ENCODE data around the gene NEK9. TPM values are rescaled to one million over a fixed set of nuclear protein-coding genes. Genes with fewer than 3 reads are reported as not detected.
A peak's percentile ranks its signal among the peaks of the same experiment; 100 is the strongest.

Gene NEK9
- total RNA-seq, 1 donor from 2014 or later = 78.1 TPM

DNA sequence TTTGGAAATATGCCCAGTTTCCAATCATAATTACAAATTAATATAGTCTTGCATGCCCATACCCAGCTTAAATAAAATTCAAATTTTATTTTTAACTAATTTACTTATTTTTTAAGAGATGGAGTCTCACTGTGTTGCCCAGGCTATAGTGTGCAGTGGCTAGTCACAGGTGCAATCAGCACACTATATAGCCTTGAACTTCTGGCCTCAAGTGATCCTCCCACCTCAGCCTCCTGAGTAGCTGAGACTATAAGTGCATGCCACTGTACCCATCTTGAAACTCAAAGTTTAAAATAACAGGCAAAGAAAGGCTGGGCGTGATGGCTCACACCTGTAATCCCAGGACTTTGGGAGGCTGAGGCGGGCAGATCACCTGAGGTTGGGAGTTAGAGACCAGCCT is 85.9 kb downstream of the NEK9 start:
- no peaks in the 10 kb centered on the region for H3K9me3 ChIP-seq
- H3K4me3 ChIP-seq = no peak overlapping the region
- H3K27me3 ChIP-seq = no peaks in the 10 kb centered on the region
- no peak for DNase-seq
- peaks cover 23% of the 10 kb centered on the region for H3K36me3 ChIP-seq
- ATAC-seq = no peak
- H3K4me1 ChIP-seq = peaks cover 21% of the 10 kb centered on the region
- TF ChIP-seq, protein P1, sequence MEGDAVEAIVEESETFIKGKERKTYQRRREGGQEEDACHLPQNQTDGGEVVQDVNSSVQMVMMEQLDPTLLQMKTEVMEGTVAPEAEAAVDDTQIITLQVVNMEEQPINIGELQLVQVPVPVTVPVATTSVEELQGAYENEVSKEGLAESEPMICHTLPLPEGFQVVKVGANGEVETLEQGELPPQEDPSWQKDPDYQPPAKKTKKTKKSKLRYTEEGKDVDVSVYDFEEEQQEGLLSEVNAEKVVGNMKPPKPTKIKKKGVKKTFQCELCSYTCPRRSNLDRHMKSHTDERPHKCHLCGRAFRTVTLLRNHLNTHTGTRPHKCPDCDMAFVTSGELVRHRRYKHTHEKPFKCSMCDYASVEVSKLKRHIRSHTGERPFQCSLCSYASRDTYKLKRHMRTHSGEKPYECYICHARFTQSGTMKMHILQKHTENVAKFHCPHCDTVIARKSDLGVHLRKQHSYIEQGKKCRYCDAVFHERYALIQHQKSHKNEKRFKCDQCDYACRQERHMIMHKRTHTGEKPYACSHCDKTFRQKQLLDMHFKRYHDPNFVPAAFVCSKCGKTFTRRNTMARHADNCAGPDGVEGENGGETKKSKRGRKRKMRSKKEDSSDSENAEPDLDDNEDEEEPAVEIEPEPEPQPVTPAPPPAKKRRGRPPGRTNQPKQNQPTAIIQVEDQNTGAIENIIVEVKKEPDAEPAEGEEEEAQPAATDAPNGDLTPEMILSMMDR (IDR thresholded peaks at IDR 0.05) = no peak
- H3K27ac ChIP-seq = peak overlapping the region; percentile 38
- intact Hi-C loops (cut with DNase I) = no loop called here

DNA sequence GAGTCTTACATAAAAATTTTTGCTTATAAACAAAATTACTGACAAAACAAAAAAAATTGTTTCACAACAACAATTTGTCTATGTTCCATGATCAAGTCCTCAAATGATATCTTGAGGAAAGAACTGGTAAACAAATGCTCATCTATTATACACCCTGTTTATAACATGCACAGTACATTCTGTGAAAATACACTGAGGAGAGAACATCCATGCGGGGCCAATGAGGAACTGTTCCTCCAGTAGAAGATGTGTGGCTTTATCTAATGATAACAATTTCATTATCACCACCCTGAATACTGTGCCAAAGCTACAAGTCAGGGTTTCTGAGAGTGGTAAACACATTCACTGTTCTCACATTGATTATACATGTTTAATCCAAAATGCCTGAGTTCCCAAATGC is 86.3 kb downstream of the NEK9 start:
- Histone ChIP-seq H3K27ac (peak overlapping the region; percentile 38), H3K36me3 (peaks cover 27% of the 10 kb centered on the region), H3K4me1 (peaks cover 18% of the 10 kb centered on the region), H3K27me3 (no peaks in the 10 kb centered on the region), H3K9me3 (no peaks in the 10 kb centered on the region), H3K4me3 (no peak overlapping the region)
- DNase-seq (no peak), ATAC-seq (no peak)
- TF ChIP-seq, protein P1 (IDR thresholded peaks at IDR 0.05) = no peak
- intact Hi-C loops (cut with DNase I) = no loop called here

DNA sequence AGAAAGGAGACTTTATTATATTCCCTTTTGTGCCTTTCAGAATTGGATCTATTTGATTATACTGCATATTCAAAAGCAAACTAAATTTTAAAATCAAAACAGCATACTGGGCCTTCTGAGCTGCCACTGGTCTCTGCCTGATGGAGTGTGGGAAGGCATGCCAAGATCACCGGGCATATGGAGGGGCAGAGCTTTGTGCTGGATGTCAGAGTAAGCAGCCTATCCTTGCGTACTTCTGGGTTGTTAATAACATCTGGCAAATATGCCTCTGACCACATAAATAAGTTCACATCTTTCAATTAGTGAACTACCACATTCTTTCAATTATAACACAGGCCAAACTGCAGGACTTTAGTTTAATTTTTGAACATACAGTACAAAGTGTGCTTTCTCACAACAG is 93.9 kb downstream of the NEK9 start:
- Histone ChIP-seq H3K4me3 (no peak overlapping the region), H3K27me3 (no peaks in the 10 kb centered on the region), H3K36me3 (peaks cover 63% of the 10 kb centered on the region), H3K9me3 (no peaks in the 10 kb centered on the region), H3K4me1 (no peaks in the 10 kb centered on the region), H3K27ac (no peak overlapping the region)
- DNase-seq (no peak), ATAC-seq (no peak)
- intact Hi-C loops (cut with DNase I) = no loop called here
- TF ChIP-seq, protein P1 (IDR thresholded peaks at IDR 0.05) = no peak

GRCh38 chr14:75030147-75030546 is 96.7 kb downstream of the NEK9 start:
- Histone ChIP-seq H3K9me3 (no peaks in the 10 kb centered on the region), H3K27ac (no peak overlapping the region), H3K4me1 (no peaks in the 10 kb centered on the region), H3K36me3 (peaks cover 69% of the 10 kb centered on the region), H3K27me3 (no peaks in the 10 kb centered on the region), H3K4me3 (no peak overlapping the region)
- ATAC-seq (no peak), DNase-seq (no peak)
- intact Hi-C loops (cut with DNase I) = no loop called here
- TF ChIP-seq, protein P1 (IDR thresholded peaks at IDR 0.05) = no peak

Other genes with a start within 250 kb of the NEK9 start
- gene DLST, start 245.1 kb downstream of the NEK9 start, total RNA-seq = 90.1 TPM
- gene RPS6KL1, start 203.8 kb downstream of the NEK9 start, total RNA-seq = 5.1 TPM
- 4.7 TPM for gene PGF, start 171.5 kb downstream of the NEK9 start, total RNA-seq
- gene EIF2B2, start 124.1 kb downstream of the NEK9 start, total RNA-seq = 34.8 TPM
- 33.4 TPM for gene MLH3, start 75.6 kb downstream of the NEK9 start, total RNA-seq
- gene ACYP1, start 63.0 kb downstream of the NEK9 start, total RNA-seq = 15.3 TPM
- 4.5 TPM for gene ZC2HC1C, start 57.4 kb downstream of the NEK9 start, total RNA-seq
- 303 TPM for gene TMED10, start 49.6 kb upstream of the NEK9 start, total RNA-seq
- 204 TPM for gene FOS, start 151.8 kb upstream of the NEK9 start, total RNA-seq